ENCODE results near the gene CTU2.

DNA sequence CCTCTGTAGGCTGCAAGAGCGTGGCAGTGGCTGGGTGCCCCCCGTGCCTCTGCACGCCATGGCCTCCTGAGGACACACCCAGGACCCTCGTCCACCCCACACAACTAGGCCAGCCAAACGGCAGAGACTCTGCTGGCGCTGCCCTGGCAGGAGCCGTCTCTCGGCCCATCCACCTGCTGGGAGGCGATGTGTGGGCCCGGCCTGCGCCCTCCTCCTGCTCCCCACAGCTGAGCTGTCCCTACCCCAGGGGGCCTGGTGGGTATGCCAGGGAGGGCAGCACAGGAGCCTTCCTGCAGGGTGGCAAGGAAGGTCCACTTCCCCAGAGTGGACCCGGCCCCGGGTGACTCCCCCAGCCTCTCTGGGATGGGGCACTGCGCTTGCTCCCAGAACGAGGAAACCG, 7.1 kb upstream of the CTU2 start:
- TF ChIP-seq POLR2A (IDR thresholded peaks at IDR 0.05): no peak
- TF ChIP-seq, protein P1, sequence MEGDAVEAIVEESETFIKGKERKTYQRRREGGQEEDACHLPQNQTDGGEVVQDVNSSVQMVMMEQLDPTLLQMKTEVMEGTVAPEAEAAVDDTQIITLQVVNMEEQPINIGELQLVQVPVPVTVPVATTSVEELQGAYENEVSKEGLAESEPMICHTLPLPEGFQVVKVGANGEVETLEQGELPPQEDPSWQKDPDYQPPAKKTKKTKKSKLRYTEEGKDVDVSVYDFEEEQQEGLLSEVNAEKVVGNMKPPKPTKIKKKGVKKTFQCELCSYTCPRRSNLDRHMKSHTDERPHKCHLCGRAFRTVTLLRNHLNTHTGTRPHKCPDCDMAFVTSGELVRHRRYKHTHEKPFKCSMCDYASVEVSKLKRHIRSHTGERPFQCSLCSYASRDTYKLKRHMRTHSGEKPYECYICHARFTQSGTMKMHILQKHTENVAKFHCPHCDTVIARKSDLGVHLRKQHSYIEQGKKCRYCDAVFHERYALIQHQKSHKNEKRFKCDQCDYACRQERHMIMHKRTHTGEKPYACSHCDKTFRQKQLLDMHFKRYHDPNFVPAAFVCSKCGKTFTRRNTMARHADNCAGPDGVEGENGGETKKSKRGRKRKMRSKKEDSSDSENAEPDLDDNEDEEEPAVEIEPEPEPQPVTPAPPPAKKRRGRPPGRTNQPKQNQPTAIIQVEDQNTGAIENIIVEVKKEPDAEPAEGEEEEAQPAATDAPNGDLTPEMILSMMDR (IDR thresholded peaks at IDR 0.05): no peak
- no peak for TF ChIP-seq POLR2AphosphoS5 (IDR thresholded peaks at IDR 0.05)
- no peak for TF ChIP-seq EP300 (IDR thresholded peaks at IDR 0.05)
